ENCODE data around the gene PPP1R10.

DNA sequence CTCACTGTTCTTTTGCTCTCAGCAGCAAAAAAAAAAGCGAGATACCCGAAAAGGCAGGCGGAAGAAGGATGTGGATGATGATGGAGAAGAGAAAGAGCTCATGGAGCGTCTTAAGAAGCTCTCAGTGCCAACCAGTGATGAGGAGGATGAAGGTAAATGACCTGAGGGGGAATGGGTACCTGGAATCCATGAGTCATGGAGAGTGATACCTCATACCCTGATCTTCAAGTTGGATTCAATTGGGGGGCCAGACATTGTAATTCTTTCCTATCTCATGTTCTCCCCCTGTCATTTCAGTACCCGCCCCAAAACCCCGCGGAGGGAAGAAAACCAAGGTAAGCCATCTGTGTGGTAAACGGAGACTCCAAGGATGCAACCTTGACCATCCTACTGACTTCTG lies 39.0 kb downstream of the PPP1R10 start:
- TF ChIP-seq, protein P1, sequence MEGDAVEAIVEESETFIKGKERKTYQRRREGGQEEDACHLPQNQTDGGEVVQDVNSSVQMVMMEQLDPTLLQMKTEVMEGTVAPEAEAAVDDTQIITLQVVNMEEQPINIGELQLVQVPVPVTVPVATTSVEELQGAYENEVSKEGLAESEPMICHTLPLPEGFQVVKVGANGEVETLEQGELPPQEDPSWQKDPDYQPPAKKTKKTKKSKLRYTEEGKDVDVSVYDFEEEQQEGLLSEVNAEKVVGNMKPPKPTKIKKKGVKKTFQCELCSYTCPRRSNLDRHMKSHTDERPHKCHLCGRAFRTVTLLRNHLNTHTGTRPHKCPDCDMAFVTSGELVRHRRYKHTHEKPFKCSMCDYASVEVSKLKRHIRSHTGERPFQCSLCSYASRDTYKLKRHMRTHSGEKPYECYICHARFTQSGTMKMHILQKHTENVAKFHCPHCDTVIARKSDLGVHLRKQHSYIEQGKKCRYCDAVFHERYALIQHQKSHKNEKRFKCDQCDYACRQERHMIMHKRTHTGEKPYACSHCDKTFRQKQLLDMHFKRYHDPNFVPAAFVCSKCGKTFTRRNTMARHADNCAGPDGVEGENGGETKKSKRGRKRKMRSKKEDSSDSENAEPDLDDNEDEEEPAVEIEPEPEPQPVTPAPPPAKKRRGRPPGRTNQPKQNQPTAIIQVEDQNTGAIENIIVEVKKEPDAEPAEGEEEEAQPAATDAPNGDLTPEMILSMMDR (IDR thresholded peaks at IDR 0.05 in 8 of 11, conservative IDR thresholded peaks at IDR 0.05 in 3 of 11): no peak
- no peak for TF ChIP-seq POLR2A (IDR thresholded peaks at IDR 0.05)
- no peak for TF ChIP-seq POLR2AphosphoS5 (IDR thresholded peaks at IDR 0.05)
